IMR-90 (cell line): Measurements from ENCODE around the gene PAM. TPM values are rescaled to one million over a fixed set of nuclear protein-coding genes. Genes with fewer than 3 reads are reported as not detected.

Experiments used
- ATAC-seq: fragments of 200-7000 bp; cut with Tn5 transposase; 2 replicates; pipeline ENCODE4 v1.9.1; 2020; ENCODE audit warnings: low read depth, mild to moderate bottlenecking, moderate library complexity
- BruUV-seq: library from RNA; stranded (reverse); fragments of 400-500 nt; replicated peaks from 2 replicates; lab custom pipeline; 2021; lab: Mats Ljungman, UMichigan
- CTCF ChIA-PET: fragments of 300-600 bp; formaldehyde crosslinking; extraction: SDS; loops from one replicate; lab custom pipeline; 2021; ENCODE audit warnings: antibody characterized with exemption; lab: Yijun Ruan, JAX
- POLR2A ChIA-PET: fragments of 300-600 bp; sonication (Branson Sonifier 250); formaldehyde crosslinking; loops from one replicate; lab custom pipeline; 2022; ENCODE audit warnings: antibody characterized with exemption; ENCODE audit not compliant: unreplicated experiment; lab: Charles Lee
- DNase-seq: peaks from one replicate; pipeline ENCODE4 v3.0.0; 2013
- H2AFZ ChIP-seq: replicated peaks from 2 replicates; pipeline ENCODE3; 2013; ENCODE audit warnings: low read length, mild to moderate bottlenecking; ENCODE audit not compliant: poor library complexity
- H2AK5ac ChIP-seq: 2 replicates; pipeline ENCODE4 v1.6.1; 2013; ENCODE audit warnings: low read depth, low read length, inconsistent platforms
- H2AK9ac ChIP-seq: replicated peaks from 2 replicates; pipeline ENCODE3; 2013; ENCODE audit warnings: mild to moderate bottlenecking, low read depth, low read length, moderate library complexity; ENCODE audit not compliant: poor library complexity
- H2BK120ac ChIP-seq: 2 replicates; pipeline ENCODE4 v1.6.1; 2013; ENCODE audit warnings: low read depth, low read length, inconsistent platforms
- H2BK15ac ChIP-seq: 3 replicates; pipeline ENCODE4 v1.6.1; 2013; ENCODE audit warnings: low read depth, low read length, inconsistent platforms
- H2BK20ac ChIP-seq: 2 replicates; pipeline ENCODE4 v1.6.1; 2013; ENCODE audit warnings: low read depth, mild to moderate bottlenecking, inconsistent platforms, low read length, moderate library complexity
- H2BK5ac ChIP-seq: 2 replicates; pipeline ENCODE4 v1.6.1; 2013; ENCODE audit warnings: mild to moderate bottlenecking, low read depth, low read length, inconsistent platforms; ENCODE audit not compliant: poor library complexity, severe bottlenecking
- H3K14ac ChIP-seq: replicated peaks from 2 replicates; pipeline ENCODE4 v1.6.1; 2013; ENCODE audit warnings: low read depth, low read length, inconsistent platforms
- H3K18ac ChIP-seq: 2 replicates; pipeline ENCODE4 v1.6.1; 2013; ENCODE audit warnings: low read depth, low read length, control low read depth
- H3K23ac ChIP-seq: 2 replicates; pipeline ENCODE4 v1.6.1; 2013; ENCODE audit warnings: low read depth, low read length, inconsistent platforms
- H3K27ac ChIP-seq: 2 replicates; pipeline ENCODE4 v1.5.1; 2013; ENCODE audit warnings: mild to moderate bottlenecking, control low read depth, low read length; ENCODE audit not compliant: insufficient read depth
- H3K27me3 ChIP-seq: 2 replicates; pipeline ENCODE4 v1.6.1; 2013; ENCODE audit warnings: low read length; ENCODE audit not compliant: control insufficient read depth, insufficient read depth
- H3K36me3 ChIP-seq: 2 replicates; pipeline ENCODE4 v1.6.1; 2013; ENCODE audit warnings: low read length, mixed read lengths; ENCODE audit not compliant: control insufficient read depth, insufficient read depth
- H3K4ac ChIP-seq: 2 replicates; pipeline ENCODE4 v1.6.1; 2013; ENCODE audit warnings: low read depth, low read length, inconsistent platforms
- H3K4me1 ChIP-seq: 2 replicates; pipeline ENCODE4 v1.6.1; 2013; ENCODE audit warnings: low read length, mixed read lengths; ENCODE audit not compliant: control insufficient read depth, insufficient read depth
- H3K4me2 ChIP-seq: 2 replicates; pipeline ENCODE4 v1.6.1; 2013; ENCODE audit warnings: low read depth, mild to moderate bottlenecking, control low read depth, low read length, moderate library complexity
- H3K4me3 ChIP-seq: 2 replicates; pipeline ENCODE4 v1.5.1; 2013; ENCODE audit warnings: low read depth, mild to moderate bottlenecking, control low read depth, low read length, moderate library complexity; ENCODE audit not compliant: insufficient read depth
- H3K56ac ChIP-seq: 2 replicates; pipeline ENCODE4 v1.6.1; 2013; ENCODE audit warnings: low read length, inconsistent platforms; ENCODE audit not compliant: insufficient read depth; ENCODE audit errors: extremely low read depth
- H3K79me1 ChIP-seq, 2 experiments: 2 replicates each; pipeline ENCODE4 v1.6.1; 2013; ENCODE audit warnings: low read length in 2 of 2, inconsistent platforms in 1 of 2, low read depth in 1 of 2
- H3K9ac ChIP-seq: 2 replicates; pipeline ENCODE4 v1.6.1; 2013; ENCODE audit warnings: low read depth, low read length, control low read depth
- H3K9me1 ChIP-seq: 2 replicates; pipeline ENCODE4 v1.6.1; 2013; ENCODE audit warnings: low read length, inconsistent platforms; ENCODE audit not compliant: insufficient read depth
- H3K9me3 ChIP-seq: 2 replicates; pipeline ENCODE4 v1.6.1; 2013; ENCODE audit warnings: low read length; ENCODE audit not compliant: control insufficient read depth, insufficient read depth
- H4K20me1 ChIP-seq: 2 replicates; pipeline ENCODE4 v1.6.1; 2013; ENCODE audit warnings: low read length, inconsistent platforms; ENCODE audit not compliant: insufficient read depth
- H4K5ac ChIP-seq: 2 replicates; pipeline ENCODE4 v1.6.1; 2013; ENCODE audit warnings: mild to moderate bottlenecking, low read depth, low read length, control low read depth
- H4K8ac ChIP-seq, 2 experiments: 2 replicates each; pipeline ENCODE4 v1.6.1; 2013; ENCODE audit warnings: low read depth in 2 of 2, low read length in 2 of 2, control low read depth in 1 of 2, inconsistent platforms in 1 of 2
- H4K91ac ChIP-seq: 2 replicates; pipeline ENCODE4 v1.6.1; 2013; ENCODE audit warnings: low read depth, low read length, inconsistent platforms; ENCODE audit not compliant: insufficient read depth
- BHLHE40 ChIP-seq: fragments of 150-350 bp; IDR thresholded peaks from 2 replicates; pipeline ENCODE4 v1.6.1; 2016; ENCODE audit warnings: mild to moderate bottlenecking, low read depth, low read length
- CEBPB ChIP-seq: IDR thresholded peaks from 2 replicates; pipeline ENCODE4 v1.6.1; 2012; ENCODE audit warnings: low read depth, low read length, improper control_type of control experiment
- CTCF ChIP-seq: conservative IDR thresholded peaks from 2 replicates; pipeline ENCODE4 v1.5.1; 2012; ENCODE audit warnings: mild to moderate bottlenecking, low read depth, low read length, improper control_type of control experiment
- FOS ChIP-seq: fragments of 150-350 bp; IDR thresholded peaks from 2 replicates; pipeline ENCODE4 v1.6.1; 2016; ENCODE audit warnings: low read depth, low read length
- MAZ ChIP-seq: IDR thresholded peaks from 2 replicates; pipeline ENCODE4 v1.6.1; 2012; ENCODE audit warnings: low read depth, mild to moderate bottlenecking, low read length, improper control_type of control experiment, moderate library complexity, borderline replicate concordance
- MXI1 ChIP-seq: IDR thresholded peaks from 2 replicates; pipeline ENCODE4 v1.6.1; 2012; ENCODE audit warnings: low read depth, mild to moderate bottlenecking, low read length, moderate library complexity, borderline replicate concordance
- NFE2L2 ChIP-seq: fragments of 150-350 bp; IDR thresholded peaks from 2 replicates; pipeline ENCODE4 v1.6.1; 2016; ENCODE audit warnings: low read depth, mild to moderate bottlenecking, low read length
- POLR2A ChIP-seq: IDR thresholded peaks from 2 replicates; pipeline ENCODE4 v1.6.1; 2012; ENCODE audit warnings: mild to moderate bottlenecking, low read depth, low read length
- RAD21 ChIP-seq: IDR thresholded peaks from 2 replicates; pipeline ENCODE4 v1.6.1; 2012; ENCODE audit warnings: low read length, improper control_type of control experiment
- RCOR1 ChIP-seq: IDR thresholded peaks from 2 replicates; pipeline ENCODE4 v1.6.1; 2012; ENCODE audit warnings: mild to moderate bottlenecking, low read length, improper control_type of control experiment; ENCODE audit not compliant: insufficient replicate concordance
- RFX5 ChIP-seq: IDR thresholded peaks from 2 replicates; pipeline ENCODE4 v1.8.0; 2012; ENCODE audit warnings: low read depth, mild to moderate bottlenecking, low read length, moderate library complexity
- SMC3 ChIP-seq: fragments of 150-350 bp; IDR thresholded peaks from 2 replicates; pipeline ENCODE4 v1.6.1; 2016; ENCODE audit warnings: low read depth, mild to moderate bottlenecking, antibody characterized with exemption, low read length, moderate library complexity
- WGBS, 2 experiments: methylation state at CpG; one replicate each; pipeline versions ENCODE4 v1.1.5 to v1.1.7; 2013; ENCODE audit warnings: missing lambda C conversion rate in 2 of 2; ENCODE audit not compliant: insufficient read length in 1 of 2; ENCODE audit errors: extremely low coverage in 2 of 2; 5-methylcytosine and 5-hydroxymethylcytosine counted together
- dilution Hi-C: fragments of 300-500 bp; cut with HindIII; formaldehyde crosslinking; loops from one replicate; pipeline ENCODE4 v1.14.3; 2018; ENCODE audit warnings: low sequenced_read_pairs; ENCODE audit not compliant: unreplicated experiment
- in situ Hi-C: fragments of 300-500 bp; cut with MboI; formaldehyde crosslinking; loops from 3 replicates; pipeline ENCODE4 v1.14.3; 2019; ENCODE audit warnings: low sequenced_read_pairs, inconsistent platforms, mixed read lengths
- intact Hi-C: fragments of 100-400 bp; cut with micrococcal nuclease; formaldehyde crosslinking; loops from 2 replicates; pipeline ENCODE4 v1.10.0; 2022
- polyA plus RNA-seq, 3 experiments: library from polyadenylated mRNA; depleted of rRNA; stranded (reverse); fragments of >200 nt; gene quantifications; 2 replicates each; pipeline ENCODE4 v1.2.3, GENCODE V29; 2012; ENCODE audit warnings: low replicate concordance in 1 of 3
- total RNA-seq: library from RNA; depleted of rRNA; stranded (reverse); fragments of >200 nt; gene quantifications from 2 replicates; pipeline ENCODE4 v1.2.3, GENCODE V29; 2012

PAM gene
- total and polyA plus RNA-seq, 2 of the 4 experiments (the other 2 are of a cell fraction), result 115 to 179 TPM

GRCh38 chr5:102931085-102931725, 176.1 kb downstream of the PAM start:
- Histone ChIP-seq H3K27ac (no peak overlapping the region), H3K4me1 (no peaks in the 10 kb centered on the region), H3K4me3 (no peak overlapping the region), H3K36me3 (peaks cover 12% of the 10 kb centered on the region), H3K4me2 (no peak overlapping the region), H3K9me1 (no peaks in the 10 kb centered on the region), H4K91ac (no peak overlapping the region), H4K5ac (no peak overlapping the region), H4K20me1 (no peaks in the 10 kb centered on the region), H3K23ac (no peak overlapping the region), H3K9ac (no peak overlapping the region), H3K27me3 (no peaks in the 10 kb centered on the region), H2AFZ (no peak overlapping the region), H3K79me1 (peaks cover 0 to 6% of the 10 kb centered on the region in 2 experiments; a peak in 2 of 4 replicates), H2BK120ac (no peak overlapping the region), H3K9me3 (no peaks in the 10 kb centered on the region), H3K56ac (no peak overlapping the region), H2BK15ac (no peak overlapping the region), H3K14ac (no peak overlapping the region), H2AK5ac (no peak overlapping the region), H3K4ac (no peak overlapping the region), H2BK20ac (no peak overlapping the region), H2AK9ac (no peak overlapping the region), H4K8ac (no peak overlapping the region), H2BK5ac (no peak overlapping the region), H3K18ac (no peak overlapping the region)
- DNase-seq, result no peak
- BruUV-seq, result no TSS peak
- WGBS, 2 experiments, result no CpG with 5 or more reads among the region's 6 CpGs
- ChIA-PET POLR2A (no interaction called here), CTCF (interaction anchor here (1.1 kb wide), 1 partner anchor 10 kb away, joined by 5 read pairs; no protein-coding TSS in a partner anchor)
- ATAC-seq, result no peak
- dilution Hi-C loops (no loop called here), in situ Hi-C loops (no loop called here), intact Hi-C loops (no loop called here)
- no peak for TF ChIP-seq CTCF
- no peak for TF ChIP-seq POLR2A
- TF ChIP-seq CEBPB, result no peak
- TF ChIP-seq MAZ, result no peak
- no peak for TF ChIP-seq FOS
- TF ChIP-seq BHLHE40, result no peak
- no peak for TF ChIP-seq SMC3
- no peak for TF ChIP-seq MXI1
- no peak for TF ChIP-seq RCOR1
- no peak for TF ChIP-seq NFE2L2
- no peak for TF ChIP-seq RFX5
- no peak for TF ChIP-seq RAD21
